NCI-H187 treated with DMSO at 0.1 percent for 48 hours (cell line): ENCODE measurements around the gene SH2D4B.

Experiments used
- DNase-seq: peaks from one replicate; lab custom pipeline; 2025; lab: John Stamatoyannopoulos, UW

Gene SH2D4B

DNA sequence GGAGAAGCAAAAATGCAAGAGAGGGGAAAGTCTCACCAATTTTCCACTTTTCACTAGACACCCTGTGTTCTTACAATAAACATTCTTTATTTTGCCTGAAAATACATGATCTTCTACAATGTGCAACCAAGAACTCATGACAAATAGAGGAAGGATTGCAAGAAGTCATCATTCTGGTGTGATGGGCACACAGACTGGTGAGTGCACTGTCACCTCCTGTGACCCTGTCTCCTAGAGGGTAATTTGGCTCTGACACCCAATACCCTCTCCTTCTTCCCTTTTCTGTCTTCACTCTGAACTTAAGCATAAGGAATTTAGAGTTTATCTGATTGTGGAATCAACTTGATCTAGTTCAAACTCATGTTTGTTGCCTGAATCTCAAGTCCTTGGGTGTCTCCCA lies 153.7 kb downstream of the SH2D4B start:
- no peak for DNase-seq

DNA sequence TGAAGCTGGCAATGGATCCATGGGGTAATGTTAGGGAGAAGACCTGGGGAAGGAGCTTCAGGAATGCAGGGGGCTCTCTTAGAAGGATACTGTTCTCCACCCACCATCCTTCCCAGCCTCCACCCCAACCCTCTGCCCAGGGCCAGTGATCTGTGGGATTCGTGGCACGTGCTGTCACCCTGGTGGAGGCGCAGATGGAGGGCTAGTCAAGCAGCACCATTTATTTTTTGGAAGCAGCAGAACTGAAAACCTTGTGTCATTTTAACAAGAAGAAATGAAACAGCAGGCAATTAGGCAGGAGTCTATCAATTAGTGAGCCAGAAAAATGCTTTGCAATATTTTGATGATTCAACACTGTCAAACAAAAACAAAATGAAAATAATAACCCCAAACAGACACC lies 155.9 kb downstream of the SH2D4B start:
- no peak for DNase-seq

DNA sequence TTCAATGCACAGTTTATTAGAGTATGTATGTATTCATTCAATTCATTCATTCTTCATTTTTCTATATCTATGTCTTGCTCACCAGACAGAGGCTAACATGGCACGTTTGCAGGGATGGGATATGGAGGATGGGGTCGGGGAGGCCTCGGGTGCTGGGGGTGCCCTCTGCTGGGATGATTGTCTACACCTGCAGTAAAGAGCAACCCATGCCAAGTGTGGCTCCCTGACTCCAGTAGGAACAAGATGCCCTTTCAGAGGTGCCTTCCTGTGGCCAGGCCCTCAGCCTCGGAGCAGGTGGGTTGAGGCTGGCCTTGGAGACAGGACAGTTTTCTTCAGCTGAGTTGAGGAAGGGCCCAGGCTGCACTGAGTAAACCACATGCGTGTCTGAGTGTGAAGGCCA lies 157.2 kb downstream of the SH2D4B start:
- DNase-seq, result no peak
